GM12873 (cell line): Measurements from ENCODE around the gene KDSR.

Source experiments
- TF ChIP-seq, protein P1 (sequence below): IDR thresholded peaks from 2 replicates; pipeline ENCODE4 v1.5.1; 2012; ENCODE audit warnings: low read depth, mild to moderate bottlenecking, moderate library complexity, low read length, control low read depth; ENCODE audit not compliant: insufficient read depth; ENCODE audit errors: missing control alignments

The KDSR gene

DNA sequence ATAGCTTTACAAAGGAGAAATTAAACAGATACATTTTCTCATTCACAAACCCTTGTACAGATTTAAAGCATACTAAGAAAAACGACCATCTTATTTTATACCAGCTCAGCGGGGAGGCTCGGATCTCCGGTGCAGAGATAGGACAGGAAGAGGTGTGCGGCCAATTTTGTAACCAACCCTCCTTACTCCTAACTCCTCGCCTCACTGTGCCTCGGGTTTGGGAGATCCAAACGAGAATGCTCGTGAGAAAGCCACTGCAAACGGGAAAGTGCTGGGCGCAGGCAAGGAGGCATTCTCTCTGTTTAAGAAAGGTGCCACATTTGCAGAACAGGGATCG lies 1.2 kb downstream of the KDSR start:
- TF ChIP-seq, protein P1, sequence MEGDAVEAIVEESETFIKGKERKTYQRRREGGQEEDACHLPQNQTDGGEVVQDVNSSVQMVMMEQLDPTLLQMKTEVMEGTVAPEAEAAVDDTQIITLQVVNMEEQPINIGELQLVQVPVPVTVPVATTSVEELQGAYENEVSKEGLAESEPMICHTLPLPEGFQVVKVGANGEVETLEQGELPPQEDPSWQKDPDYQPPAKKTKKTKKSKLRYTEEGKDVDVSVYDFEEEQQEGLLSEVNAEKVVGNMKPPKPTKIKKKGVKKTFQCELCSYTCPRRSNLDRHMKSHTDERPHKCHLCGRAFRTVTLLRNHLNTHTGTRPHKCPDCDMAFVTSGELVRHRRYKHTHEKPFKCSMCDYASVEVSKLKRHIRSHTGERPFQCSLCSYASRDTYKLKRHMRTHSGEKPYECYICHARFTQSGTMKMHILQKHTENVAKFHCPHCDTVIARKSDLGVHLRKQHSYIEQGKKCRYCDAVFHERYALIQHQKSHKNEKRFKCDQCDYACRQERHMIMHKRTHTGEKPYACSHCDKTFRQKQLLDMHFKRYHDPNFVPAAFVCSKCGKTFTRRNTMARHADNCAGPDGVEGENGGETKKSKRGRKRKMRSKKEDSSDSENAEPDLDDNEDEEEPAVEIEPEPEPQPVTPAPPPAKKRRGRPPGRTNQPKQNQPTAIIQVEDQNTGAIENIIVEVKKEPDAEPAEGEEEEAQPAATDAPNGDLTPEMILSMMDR: no peak

DNA sequence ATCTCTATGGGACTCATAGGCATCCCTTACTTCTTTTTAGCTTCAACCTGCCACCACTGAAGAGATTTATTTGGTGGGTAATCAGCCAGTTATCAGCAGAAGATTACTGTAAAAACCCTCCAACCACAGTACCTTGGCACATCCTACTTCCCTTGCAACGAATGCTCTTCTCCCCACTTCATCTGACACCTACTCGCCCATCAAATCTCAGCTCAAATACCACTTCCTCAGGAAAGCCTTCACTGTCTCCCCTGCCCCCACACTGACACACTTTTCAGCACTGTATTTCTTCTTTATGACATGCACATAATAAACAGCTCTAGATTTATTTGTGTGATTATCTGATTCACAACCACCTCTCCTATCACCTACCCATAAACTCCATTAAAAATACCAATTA lies 3.1 kb downstream of the KDSR start:
- TF ChIP-seq, protein P1: no peak

DNA sequence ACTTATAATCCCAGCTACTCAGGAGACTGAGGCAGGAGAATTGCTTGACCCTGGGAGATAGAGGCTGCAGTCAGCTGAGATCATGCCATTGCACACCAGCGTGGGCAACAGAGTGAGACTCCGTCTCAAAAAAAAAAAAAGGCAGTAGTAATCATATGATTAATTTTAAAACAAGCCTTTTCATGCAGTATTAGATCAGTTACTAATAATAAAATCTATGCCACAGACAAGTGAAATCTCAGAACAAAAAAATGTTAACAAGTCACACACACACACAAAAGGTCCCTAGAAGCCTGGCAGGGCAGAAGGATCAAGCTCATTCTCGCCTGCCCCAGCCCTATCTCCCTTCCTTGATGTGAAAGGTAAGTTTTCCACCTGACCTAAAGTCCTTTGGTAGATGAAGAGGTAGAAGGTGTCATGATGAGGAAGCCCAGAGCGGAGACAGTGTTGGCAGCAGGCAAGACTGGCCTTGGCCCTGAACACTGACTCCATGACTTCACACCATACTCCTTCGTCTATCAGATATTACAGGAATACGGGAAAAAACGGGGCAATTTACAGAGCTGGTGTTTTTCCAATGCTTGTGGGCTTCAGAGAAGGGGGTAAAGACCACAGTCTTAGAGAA lies 10.6 kb downstream of the KDSR start:
- TF ChIP-seq, protein P1: no peak

GRCh38 chr18:63350230-63350629 lies 16.8 kb downstream of the KDSR start:
- TF ChIP-seq, protein P1: no peak

DNA sequence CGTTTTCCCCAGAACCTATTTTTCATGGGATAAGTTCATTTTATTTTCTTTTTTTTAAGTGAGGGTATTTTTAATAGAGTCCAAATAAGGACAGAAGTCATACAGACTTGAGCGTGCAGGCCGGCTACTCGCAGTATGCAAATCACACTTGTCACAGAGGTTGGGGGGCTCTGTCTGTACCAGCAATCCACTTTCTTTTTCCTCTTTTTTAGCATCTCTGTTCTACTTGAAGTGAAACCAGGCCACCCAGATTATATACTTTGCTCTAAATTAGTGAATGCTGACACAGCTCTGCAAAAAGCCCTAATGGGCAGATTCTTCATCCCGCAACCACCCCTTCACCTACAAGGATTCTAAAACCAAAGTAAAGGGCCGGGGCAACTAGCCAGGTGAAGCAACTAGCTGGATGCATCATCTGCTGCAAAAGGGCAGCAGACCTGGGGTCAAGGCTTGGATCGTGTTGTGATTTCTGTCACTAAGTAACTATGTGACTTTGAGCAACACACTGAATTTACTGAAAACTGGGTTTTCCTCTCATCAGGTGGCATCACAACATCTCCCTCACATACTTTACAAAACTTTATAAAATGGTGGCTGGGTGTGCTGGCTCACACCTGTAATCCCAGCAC lies 18.4 kb downstream of the KDSR start:
- TF ChIP-seq, protein P1: no peak

GRCh38 chr18:63346480-63347183 lies 20.4 kb downstream of the KDSR start:
- TF ChIP-seq, protein P1: no peak

GRCh38 chr18:63346031-63346430 lies 21.0 kb downstream of the KDSR start:
- TF ChIP-seq, protein P1: no peak
